GM18519 (cell line): Measurements from ENCODE around the gene LAMA5.

Experiments
- ATAC-seq: cut with Tn5 transposase; IDR thresholded peaks from one replicate; pipeline ENCODE4 v1.9.1; 2021; ENCODE audit warnings: mild to moderate bottlenecking, moderate library complexity; ENCODE audit not compliant: unreplicated experiment, low FRiP score

The LAMA5 gene

DNA sequence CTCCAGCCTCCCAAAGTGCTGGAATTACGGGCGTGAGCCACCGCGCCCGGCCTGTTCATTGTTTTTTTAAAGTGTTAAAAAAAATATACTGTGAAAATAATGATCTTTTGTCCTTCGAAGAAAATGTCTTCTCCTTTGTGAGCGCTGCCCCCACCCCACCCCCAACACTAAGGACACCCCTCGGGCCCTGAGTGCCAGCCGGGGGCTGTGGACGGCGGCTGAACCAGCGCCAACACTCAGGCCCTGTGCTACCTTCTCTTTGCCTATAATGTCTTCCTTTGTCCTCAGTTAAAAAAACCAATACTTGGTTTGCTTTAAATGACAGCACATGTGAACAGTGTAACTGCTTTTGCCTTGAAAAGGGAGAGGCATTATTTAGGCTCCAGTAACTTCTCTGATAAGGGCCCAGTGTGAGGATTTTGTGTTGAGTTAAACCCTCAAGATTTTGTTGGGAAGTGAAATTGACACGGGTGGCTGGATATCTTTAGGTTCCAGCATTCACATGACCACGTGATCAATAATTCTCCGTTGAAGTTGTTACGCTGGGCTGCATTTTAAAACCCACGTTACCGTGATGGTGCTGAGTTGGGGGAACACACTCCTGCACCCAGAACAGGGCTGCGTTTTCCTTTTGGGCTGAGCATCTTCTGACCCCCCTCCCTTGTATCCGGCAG, 73.9 kb downstream of the LAMA5 start:
- ATAC-seq, result no peak

DNA sequence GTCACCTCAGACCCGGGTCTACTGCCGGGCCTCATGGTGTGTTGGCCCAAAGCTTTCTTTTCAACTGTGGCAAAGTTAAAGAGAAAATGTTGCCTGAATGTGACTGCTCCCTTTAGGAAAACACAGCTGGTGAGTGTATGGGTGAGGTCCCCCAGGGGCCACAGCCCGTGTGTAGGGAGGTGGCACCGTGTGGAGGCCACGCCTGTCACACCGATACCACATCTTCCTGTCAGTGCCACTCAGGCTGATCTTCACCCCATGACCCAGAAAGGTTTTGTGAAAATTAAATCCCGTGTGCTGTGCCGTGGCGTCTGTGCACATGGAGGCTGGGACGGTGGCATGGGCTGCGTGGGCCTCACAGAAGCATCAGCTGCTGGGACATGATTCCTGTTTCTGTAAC, 75.0 kb downstream of the LAMA5 start:
- no peak for ATAC-seq

DNA sequence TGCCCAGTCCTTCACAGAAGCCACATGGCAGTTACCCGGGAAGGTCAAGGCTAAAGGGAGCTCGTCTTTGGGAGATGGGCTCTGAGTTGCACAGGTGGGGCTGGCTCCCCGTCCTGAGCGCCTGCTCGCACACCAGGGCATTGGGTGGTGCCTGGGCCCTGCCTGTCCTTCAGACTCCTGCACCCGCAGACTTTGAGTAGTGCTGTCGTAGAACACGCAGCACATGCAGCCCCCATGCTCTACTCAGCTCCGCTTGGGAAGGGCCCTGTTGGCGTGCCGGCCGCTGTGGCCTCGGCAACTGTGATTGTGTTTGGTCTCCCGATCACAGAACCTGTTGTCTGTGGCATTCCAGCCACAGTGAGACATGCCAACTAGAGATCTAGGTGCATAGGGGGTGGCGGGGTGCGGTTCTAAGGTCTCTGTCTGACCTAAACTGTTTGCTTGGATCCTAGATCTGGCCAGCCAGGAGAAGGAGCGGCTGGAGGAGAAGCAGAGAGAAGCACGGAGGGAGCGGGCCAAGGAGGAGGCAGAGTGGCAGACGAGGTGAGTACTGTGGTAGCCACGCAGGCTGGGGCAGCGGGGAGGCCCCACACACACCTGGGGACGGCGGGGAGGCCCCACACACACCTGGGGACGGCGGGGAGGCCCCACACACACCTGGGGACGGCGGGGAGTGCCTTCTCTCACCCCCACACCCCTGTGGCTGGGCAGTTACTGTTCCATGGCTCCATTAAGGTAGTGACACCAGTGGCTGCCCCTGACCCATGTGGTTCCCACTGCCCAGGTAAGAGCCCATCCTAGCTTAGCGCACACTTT, 75.7 kb downstream of the LAMA5 start:
- no peak for ATAC-seq

DNA sequence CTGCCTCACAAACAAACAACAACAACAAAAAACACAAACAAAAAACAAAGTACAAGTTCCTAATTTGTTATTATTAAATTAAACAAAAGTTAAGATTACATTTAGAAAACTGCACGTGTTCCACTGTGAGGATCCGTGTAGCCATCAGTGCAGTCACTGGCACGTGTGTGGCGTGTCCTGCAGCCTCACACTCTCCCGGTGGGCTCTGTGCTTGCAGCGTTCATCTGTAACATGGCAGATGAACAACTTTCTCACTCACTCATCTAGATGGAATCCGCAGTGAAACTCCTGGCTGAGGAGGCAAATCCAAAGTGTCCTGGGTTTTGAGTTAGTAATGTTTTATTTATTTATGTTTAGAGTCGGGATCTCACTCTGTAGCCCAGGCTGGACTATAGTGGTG, 77.2 kb downstream of the LAMA5 start:
- no peak for ATAC-seq

DNA sequence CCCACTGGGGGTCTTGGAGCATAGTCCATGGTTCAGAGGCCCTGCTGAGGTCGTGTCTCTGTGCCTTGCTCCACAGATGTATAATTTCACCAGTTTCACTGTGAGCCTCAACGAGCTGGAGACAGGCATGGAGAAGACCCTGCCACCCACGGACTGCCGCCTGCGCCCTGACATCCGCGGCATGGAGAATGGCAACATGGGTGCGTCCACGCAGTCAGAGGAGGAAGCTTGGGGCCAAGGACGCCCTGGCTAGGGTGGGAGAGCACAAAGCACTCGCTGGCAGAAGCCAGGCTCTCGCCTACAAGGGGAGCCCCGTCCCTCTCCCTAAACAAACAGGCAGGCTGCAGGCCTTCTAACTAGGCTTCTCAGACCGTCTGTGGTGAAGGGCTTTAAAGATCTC, 78.0 kb downstream of the LAMA5 start:
- ATAC-seq, result no peak

DNA sequence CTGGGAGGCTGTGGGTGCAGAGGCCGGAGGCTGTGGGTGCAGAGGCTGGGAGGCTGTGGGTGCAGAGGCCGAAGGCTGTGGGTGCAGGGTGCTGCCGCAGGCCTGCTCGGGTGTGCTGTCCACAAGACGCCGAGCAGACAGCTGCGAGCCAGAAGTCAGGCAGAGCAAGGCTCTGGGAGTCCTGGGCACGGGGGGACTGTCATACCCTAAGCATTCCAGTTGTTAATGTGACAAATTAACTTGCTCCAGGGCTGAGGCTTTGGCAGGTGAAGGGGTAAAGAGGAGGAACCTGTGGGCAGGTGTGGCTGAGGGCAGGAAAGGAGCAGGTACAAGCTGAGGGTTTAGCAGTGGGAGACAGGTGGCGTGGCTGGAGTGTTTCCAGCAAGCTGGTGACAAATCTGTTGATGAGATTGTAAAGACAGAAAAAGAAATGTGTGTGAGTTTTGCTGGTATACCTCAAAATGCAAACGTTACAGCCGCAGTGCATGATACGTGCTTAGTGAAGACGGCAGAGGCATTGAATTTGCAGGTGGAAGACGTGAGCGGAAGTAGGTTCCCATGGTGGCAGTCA, 78.5 kb downstream of the LAMA5 start:
- no peak for ATAC-seq

DNA sequence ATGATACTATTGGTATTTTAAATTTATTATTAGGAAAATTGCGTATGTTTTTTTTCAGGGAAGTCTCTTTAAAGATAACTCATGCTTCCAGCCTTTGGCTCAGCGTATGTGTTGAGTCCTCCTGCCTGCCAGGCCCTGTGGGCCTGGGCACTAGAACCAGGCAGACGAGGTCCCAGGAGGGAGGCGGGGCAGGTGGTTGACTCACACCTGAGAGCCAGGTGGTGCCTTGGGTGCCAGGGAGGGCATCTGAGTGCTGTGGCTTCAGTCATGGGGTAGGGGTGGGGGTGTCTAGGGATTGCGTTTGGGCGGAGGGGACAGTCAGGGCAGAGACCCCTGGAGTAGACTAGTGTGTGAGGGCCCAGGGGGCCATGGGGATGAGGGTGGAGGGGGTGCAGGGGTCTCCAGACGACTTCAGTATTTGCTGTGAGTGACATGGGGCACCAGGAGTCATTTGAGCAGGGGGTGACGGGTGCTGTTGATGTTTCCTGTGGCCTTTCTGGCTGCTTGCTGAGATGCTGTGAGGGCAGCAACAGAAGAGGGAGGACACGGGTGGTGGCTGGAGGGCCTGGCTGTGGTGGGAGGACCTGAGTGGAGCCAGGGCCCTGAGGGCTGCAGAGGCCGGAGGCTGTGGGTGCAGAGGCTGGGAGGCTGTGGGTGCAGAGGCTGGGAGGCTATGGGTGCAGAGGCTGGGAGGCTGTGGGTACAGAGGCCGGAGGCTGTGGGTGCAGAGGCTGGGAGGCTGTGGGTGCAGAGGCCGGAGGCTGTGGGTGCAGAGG, 79.2 kb downstream of the LAMA5 start:
- ATAC-seq, result no peak

DNA sequence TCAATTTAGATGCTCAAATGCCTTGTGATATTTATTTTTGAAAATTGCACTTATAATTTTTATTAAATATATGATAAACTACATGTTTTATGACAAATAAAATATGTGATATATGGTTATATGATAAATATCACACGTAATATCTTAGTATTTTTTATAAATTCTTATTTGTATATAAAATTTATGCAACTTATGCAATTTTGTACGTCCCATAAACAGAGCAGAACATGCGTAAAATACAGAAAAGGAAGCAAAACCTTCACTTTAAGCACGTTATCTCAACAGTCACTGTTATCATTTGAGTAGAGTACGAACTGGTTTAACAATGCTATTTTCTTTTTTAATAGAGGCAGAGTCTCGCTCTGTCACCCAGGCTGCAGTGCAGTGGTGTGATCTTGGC, 80.0 kb downstream of the LAMA5 start:
- ATAC-seq, result no peak

DNA sequence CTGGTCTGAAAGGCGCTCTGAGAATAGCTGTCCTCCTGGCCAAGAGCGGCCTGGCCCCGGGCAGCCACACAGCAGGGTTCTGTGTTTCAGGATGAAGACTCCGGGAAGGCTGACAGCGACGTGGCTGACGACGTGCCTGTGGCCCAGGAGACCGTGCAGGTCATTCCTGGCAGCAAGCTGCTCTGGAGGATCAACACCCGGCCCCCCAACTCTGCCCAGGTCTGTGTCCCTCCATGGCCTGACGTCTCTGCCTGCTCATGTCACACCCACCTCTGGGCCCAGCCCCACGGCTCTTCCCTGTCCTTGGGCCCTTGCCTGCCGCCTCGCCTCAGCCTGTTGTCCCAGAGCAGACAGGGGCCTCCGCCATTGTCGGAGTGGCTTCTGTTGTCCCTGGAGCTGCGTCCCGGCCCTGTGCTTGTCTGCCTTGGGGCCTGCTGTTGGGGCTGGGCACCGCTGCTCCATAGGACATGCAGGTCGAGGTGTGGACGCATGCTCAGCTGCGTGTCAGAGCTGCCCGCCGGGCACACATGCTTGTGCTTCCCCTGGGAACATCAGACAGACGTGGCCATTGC, 80.5 kb downstream of the LAMA5 start:
- no peak for ATAC-seq

DNA sequence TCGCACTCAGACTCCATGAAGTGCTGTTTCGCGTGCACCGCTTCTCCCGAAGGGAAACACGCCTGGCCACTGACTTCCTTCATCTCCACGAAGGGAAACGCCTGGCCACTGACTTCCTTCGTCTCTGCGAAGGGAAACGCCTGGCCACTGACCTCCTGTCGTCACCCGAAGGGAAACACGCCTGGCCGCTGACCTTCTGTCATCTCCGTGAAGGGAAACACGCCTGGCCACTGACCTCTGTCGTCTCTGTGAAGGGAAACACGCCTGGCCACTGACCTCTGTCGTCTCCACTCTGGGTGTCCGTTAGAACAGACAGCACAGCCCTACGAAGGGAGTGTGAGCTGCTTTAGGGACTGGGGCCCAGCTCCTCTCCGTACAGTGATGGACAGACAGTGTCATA, 81.4 kb downstream of the LAMA5 start:
- no peak for ATAC-seq

DNA sequence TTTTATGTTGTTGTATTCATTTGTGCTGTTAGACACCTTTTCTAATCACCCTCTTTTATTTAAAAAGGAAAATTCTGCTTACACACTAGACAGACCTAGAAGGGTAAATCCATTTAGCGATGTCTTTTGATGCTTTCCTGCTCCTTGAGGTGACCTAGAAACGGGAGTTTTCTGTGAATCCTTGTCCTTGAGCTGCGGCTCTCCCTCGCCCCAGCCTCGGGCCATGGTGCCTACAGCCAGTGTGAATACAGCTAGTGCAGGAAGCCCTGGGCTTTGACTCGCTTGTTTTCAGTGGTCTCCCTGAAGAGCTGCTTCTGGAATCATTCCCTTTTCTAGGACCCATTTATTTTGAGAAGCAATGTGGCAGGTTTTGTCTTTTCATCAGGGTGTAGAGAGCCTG, 82.0 kb downstream of the LAMA5 start:
- ATAC-seq, result no peak

DNA sequence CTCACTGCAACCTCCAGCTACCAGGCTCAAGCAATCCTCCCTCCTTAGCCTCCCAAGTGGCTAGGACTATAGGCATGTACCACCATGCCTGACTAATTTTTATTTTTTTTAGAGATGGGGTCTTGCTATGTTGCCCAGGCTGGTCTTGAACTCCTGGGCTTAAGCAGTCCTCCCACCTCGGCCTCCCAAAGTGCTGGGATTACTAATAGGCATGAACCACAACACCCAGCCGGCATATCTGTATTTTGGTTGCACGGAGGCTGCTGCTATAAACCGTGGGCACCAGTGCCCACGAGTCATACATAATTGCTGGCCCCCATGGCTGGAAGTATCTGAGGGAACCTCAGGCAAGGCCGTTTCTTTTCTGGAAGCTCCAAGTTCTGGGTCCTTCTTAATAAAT, 82.7 kb downstream of the LAMA5 start:
- ATAC-seq, result no peak

DNA sequence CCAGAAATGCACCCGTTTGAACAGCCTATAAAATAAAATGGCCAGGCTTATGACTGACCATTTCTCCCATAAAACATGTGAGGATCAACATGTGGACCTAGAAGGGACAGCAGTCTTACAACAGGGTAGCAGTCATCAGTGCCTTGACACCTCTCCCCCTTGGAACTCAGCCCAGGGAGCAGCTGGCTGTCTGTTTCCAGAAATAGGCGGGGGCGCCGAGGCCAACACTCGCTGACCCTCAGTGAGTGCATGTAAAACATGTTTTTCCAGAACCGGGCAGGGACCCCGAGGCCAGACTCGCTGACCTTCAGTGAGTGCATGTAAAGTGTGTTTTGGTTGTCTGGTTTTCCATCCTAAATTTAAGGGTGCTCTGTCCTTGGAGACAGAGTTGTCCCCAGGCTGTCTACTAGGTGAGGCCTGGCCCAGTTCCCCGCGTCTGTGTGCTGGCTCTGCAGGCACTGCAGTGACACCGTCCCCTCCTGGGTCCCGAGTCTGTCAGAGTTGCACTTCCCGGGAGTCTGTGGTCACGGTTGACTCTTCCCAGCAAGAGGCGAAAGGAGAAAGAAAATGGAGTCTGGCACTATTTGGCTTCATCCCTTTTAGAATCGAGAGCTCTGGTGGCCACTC, 84.1 kb downstream of the LAMA5 start:
- ATAC-seq, result no peak

DNA sequence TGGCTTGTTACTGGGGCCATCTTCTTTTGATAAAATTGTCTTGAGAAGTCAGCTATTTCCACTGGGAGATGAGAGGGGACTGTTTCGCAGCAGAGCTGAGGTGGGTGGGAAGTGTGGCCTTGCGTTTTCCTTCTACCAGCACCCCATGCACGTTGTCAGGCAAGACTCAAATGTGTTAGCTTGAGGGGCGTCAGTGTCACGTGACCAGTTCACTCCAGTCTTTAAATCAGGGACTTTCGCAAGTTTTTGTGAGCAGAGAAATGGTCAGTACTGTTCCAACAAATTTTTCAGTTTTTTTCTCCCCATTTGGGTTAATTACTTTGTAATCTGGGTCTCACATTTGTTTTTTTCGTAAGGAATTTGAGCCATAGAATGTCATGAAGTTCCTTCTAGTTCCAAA, 85.0 kb downstream of the LAMA5 start:
- no peak for ATAC-seq

DNA sequence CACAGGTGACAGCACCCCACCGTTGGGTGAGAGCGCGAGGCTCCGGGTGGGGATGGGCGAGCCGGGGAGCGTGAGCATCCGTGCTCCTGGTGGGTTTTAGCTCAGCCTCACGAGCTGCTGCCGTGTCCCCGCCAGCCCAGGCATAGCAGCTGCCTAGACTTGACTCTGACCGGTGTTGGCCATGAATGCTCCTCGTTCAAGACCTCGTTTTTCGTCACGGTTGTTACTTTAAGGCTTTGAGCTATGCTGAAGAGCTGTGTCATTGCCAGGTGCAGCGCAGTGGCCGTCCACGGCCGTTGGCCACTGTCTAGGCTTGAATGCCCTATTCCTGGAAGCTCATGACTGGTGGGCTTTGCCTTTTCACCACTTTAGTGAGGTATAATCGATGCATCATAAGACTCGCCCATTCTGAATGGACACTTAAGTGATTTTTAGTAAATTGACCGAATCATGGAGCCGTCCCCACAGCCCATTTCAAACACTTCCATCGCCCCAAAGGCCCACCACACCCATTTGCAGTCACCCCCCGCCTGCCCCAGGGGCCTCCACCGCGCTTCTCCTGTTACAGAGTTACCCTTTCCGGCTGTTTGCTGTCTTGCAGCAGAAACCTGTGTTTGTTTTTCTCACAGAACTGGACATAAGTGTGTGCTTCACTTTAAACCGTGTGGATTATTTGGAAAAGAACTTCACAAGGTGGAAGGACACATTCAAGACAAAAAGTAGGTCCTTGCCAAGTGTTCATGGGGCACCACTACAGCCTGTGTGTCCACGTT, 85.8 kb downstream of the LAMA5 start:
- no peak for ATAC-seq

DNA sequence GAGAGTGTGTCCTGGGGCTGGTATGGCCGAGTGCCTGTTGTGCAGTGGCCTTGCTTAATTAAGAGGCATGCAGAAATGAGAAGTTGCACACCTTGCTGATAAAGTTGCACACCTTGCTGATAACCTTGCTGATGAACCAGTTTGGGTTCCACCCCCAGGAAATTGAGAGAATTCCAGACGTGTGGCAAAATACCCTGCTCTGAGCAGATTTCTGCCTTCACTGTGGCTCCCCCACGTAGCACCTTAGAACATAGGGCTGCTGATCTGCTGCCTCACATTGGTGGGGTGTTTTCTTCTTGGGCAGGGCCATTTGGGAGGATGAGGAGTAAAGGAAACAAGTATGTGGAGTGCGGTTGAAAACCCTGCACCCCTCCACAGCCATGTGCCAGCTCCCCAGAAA, 86.8 kb downstream of the LAMA5 start:
- no peak for ATAC-seq

DNA sequence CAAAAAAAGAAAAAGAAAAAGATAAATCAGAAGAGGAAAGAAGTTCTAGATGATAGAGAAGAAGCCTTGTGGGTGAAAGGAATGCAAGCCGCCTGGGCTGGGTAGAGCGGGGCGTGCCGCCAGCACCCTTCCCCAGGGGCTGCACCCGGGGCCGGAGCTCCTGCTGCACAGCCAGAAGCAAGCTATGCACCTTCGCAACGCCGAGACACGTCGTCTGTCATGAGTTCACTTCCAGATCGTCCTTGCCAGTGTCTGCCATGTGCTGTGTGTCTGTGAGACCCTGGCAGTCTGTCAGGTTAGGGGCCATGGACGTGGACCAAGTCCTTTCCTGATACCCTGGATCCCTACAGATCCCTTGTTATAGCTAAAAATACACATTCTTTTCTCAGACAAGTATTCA, 89.9 kb downstream of the LAMA5 start:
- no peak for ATAC-seq

DNA sequence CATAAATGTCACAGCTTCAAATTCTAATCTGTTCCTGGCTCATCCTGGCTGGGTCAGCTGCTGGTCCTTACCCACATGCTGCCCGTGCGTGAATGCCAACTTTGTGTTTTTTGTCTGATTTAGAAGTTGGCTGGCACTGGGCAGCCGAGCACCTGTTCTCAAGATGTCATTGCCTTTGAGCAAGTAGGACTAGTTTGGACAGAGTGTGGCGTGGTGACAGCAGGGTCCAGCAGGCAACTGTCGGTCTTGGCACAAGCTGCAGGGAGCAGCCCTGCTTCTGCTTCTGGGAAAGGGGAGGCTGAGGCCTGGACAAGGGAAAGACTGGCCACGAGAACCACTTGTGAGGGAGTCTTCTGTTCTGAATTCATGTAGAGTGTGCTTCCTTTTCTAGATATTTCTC, 90.7 kb downstream of the LAMA5 start:
- no peak for ATAC-seq

DNA sequence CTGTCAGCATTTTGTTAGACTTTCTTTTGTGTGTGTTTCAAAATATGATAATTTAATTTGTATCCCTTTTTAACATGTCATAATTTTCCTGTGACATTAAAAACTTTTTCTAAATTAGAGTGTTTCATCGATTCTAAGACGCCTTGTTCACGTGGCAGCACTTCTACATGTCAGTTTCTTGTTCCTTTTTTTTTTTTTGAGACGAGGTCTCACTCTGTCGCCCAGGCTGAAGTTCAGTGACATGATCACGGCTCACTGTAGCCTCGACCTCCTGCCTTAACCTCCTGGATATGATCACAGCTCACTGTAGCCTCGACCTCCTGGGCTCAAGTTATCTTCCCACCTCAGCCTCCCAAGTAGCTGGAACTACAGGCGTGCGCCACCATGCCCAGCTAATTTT, 91.9 kb downstream of the LAMA5 start:
- no peak for ATAC-seq
